ENCODE results near the gene SH3BP5L.
"Not testable (repeated sequence)": the region's sequence is repeated elsewhere in the genome, so short reads cannot be mapped to it uniquely, and the experiment has no call there.

Gene SH3BP5L

DNA sequence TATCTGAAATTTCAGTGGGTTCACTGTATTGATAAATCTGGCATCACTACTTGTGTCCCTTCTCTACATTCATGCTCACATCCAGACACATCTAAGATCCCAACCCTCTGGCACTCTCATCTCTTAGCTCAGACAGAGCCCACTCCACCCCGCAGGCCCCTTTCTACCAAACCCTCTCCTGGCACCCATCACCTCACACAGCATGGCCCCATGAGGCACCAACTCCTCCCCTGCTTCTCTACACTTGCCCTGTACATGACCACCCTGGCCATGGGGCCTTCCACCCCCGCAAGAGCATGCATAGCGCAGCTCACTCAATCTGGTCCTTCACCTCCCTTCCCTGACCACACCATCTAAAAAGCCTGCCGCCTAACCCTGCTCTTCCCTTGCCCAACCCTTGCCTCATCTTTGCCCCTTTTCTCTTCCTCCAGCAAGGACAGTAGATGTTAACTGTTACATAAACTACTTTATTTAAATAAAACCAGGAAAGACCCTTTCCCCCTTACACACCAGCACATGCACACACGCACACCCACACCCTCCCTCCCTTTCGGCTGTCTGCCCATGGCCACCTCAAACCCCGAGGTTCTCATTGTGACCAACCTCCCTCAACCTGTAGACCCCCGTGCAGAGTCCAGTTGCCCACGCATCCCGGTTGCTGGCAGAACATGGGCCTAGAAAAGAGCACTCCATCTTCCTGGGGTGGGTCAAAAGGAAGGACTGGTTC lies 15.6 kb downstream of the SH3BP5L start:
- no peak for DNase-seq (ENCODE audit: low spot score)

DNA sequence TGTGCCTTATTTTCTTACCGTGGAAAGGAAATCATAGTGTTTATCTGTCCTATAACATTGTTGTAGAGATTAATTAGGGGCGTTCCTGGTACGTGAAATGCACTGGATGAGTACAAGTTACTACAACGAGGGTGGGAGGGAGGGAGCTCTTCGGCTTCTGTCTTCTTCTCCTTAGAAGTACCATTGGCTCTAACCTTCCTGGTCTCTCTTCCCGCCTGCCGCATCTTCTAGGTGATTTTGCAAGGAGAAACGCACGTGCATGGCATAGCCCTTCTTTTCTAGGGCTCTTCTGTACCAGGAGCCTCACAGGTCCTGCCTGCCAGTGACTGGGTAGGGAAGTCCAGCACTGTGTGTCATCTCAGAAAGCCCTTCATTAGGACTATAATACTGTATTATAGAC lies 16.8 kb downstream of the SH3BP5L start:
- DNase-seq (ENCODE audit: low spot score), result no peak

DNA sequence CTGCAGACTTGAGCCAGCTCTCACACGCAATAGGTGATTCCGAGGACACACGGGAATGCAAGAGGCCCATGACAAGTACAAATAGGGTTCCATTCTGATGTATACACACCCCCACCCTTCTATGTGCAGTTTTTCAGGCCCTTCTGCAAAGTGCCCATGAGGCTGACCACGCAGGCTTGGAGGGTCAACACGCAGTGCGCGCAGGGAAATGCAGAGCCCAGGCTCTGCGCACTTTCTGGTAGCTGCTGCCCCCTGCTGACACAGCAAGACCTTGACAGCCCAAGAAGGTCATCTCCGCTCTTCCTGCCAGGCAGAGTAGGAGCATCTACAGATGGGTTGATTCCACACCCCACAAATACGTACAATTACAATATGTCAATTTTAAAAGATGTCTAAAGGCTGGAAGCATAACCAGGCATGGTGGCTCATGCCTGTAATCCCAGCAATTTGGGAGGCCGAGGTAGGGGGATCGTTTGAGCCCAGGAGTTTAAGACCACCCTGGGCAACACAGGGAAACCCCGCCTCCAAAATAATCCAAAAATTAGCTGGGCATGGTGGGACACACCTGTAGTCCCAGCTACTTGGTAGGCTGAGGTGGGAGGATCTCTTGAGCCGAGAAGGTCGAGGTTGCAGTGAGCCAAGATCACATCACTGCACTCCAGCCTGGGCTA lies 18.5 kb downstream of the SH3BP5L start:
- peak; percentile 46 for DNase-seq (ENCODE audit: low spot score)

DNA sequence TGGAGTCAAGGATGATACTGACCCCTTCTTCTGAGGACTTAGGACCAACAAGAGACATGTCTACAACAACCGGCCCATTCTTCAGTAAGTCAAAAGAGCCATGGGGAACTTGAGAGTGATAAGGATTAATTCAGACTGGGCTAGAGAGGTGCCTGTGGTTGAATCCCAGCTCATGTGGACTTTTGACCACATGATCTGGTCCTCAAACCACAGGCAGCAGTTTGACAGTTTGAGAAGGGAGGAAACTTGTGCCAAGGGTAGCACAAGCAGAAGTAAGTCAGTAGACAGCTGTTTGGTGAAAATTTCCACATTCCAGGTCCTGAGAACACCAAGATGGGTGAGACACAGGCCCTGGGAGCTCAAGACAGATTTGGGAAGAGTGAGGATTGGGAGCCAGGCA lies 19.8 kb downstream of the SH3BP5L start:
- no peak for DNase-seq (ENCODE audit: low spot score)

DNA sequence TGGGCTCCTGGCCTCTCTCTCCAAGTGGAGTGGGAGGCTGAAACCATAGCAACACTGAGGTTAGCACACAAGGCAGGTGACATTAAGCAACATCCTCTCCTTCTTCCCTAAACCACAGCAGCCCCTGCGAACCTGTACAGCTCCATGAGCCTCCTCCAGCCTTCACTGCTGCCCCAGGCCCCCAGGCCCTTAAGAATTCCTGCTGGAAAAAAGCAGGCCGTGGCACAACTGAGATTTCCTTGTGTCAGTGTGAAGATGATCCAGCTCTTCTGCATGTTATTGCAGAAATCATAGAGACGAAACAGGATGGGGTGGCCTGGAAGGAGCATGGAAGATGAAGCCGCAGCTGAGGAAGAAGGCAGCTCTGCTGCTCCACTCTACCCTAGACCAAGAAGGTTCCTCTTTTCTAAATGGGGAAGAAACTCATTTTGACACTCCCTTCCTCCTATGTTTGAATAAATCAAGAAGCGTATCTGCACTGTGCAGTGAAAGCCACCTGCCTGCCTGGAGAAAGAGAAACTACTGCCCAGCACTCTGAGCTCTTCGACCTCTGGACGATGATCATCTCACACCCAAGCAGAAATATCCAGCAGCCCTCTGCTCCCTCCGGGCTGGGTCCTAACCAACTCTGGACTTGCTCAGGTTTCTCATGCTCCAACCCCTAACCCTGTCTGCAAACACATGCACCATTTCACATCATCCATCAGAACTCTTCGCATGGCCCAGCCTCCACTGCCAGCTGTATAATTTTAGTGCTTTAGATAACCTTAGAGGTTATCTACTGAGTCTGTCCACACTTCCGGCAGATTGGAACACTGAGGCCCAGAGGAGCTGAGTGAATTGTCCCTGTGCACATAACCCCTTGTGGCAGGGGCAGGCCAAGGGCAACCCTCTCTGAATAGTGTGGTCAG lies 20.7 kb downstream of the SH3BP5L start:
- DNase-seq (ENCODE audit: low spot score), result no peak

DNA sequence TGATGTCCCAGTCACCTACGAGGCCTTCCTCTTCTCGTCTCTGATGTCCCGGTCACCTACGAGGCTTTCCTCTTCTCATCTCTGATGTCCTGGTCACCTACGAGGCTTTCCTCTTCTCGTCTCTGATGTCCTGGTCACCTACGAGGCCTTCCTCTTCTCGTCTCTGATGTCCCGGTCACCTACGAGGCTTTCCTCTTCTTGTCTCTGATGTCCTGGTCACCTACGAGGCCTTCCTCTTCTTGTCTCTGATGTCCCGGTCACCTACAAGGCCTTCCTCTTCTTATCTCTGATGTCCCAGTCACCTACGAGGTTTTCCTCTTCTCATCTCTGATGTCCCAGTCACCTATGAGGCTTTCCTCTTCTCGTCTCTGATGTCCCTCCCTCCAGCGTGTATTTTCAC lies 22.2 kb downstream of the SH3BP5L start:
- DNase-seq (ENCODE audit: low spot score), result not testable (repeated sequence)

DNA sequence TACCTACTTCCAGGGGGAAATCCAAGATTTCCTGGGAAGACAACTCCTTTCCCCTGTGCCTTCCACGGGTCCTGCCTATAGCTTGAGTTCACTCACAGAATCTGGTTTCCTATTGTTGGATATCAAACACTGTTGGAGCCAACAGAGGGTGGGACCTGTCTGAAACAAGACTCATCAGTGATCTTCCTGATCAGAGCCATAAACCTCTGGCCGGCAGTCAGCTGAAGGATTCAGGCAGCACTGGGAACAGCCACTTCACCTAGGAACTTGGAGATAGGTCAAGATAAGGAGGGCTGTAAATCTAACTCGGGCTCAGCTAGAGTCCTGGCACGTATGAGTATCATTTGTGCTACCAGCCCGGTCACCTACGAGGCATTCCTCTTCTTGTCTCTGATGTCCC lies 23.3 kb downstream of the SH3BP5L start:
- DNase-seq (ENCODE audit: low spot score), result no peak

DNA sequence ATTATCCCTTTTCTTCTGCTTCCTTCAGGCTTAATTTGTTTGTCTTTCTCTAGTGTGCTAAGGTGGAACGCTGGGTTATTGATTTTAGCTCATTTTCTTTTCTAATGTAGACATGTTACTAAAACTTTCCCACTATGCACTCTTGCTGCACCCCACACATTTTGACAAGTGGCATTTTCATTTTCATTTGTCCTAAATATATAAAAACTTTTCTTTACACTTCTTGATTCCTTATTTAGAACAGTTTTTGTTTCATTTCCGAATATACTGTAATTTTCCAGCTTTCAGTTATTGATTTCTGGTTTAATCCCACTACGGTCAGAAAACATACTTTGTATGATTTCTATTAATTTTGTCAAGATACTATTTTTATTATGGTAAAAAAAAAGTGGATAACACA lies 25.3 kb downstream of the SH3BP5L start:
- no peak for DNase-seq (ENCODE audit: low spot score)

DNA sequence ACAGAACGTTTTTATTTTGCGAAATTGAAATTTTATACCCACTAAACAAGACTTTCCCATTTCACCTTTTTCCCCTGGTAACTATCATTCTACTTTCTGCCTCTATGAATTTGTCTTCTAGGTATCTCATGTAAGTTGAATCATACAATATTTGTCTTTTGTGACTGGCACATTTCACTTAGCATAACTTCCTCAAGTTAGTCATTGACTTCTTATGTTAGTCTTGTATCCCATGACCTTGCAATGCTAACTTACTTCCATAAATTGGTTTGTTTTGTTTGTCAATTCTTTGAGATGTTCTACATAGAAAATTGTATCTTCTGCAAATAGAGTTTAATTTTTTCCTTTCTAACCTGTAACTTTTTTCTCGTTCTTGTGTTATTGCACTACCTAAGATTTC lies 26.9 kb downstream of the SH3BP5L start:
- DNase-seq (ENCODE audit: low spot score), result no peak

DNA sequence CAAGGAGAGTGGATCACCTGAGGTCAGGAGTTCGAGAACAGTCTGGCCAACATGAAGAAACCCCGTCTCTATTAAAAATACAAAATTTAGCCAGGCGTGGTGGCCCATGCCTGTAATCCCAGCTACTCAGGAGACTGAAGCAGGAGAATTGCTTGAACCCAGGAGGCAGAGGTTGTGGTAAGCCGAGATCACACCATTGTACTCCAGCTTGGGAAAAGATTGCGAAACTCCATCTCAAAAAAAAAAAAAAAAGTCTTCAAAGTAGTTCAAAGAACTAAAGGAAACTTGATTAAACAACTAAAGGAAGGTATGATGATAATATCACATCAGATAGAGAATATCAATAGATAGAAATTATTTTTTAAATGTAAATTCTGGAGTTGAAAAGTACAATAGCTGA lies 31.1 kb downstream of the SH3BP5L start:
- not testable (repeated sequence) for DNase-seq (ENCODE audit: low spot score)

DNA sequence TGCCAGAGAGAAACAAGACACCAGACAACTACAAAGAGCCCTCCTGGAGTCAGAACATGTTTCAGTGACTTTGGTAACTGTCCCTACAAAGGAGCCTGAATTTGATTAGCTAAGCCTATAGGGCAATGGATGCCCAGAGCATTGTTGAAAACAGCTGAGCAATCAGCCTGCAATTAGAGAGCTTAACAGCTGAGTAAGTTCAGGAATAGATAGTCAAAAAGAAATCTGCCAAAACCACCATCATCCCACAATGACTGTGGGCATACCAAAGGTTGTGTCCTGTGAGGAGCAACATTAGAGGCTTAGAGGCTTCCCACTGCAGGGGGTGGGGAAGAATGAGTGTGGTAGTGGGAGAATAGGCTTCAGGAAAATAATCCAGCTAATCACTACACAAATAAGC lies 32.1 kb downstream of the SH3BP5L start:
- DNase-seq (ENCODE audit: low spot score), result no peak

DNA sequence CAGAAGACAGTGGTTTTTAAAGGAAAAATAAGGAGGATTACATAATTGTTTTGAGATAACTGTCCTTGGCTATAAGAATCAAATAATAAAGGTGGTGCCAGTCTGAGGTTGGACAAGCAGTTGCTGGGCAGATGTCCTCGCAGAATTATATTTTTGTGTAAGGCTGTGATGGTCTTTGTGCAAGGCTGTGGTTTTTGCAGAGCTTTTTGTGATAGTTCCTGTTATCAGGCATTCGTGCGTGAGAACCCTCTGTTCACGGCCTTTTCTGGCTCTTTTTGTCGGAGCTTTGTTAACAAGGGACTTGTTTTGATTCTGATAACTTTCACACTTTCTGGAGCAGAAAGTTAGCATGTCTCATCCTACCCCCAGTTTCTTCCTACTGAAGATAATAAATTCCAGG lies 33.4 kb downstream of the SH3BP5L start:
- DNase-seq (ENCODE audit: low spot score), result no peak

DNA sequence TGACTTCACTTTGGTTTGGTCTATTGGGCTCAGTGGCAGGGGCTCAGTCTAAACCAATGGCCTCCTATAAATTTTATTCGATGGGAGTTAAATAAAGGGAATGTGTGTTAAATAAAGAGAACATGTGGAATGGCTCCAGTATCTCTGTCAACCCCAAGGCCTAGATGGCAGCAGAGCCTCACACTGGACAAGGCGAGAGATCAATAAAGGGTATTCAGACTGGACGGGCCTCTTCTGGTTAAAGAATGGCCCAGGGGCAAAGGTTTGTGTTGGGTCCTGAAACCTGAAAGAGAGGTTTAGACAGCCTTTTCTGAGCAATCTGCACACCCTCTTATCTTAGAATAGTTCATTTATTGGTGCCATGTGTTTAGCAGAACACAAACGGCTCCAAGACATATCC lies 34.7 kb downstream of the SH3BP5L start:
- no peak for DNase-seq (ENCODE audit: low spot score)

DNA sequence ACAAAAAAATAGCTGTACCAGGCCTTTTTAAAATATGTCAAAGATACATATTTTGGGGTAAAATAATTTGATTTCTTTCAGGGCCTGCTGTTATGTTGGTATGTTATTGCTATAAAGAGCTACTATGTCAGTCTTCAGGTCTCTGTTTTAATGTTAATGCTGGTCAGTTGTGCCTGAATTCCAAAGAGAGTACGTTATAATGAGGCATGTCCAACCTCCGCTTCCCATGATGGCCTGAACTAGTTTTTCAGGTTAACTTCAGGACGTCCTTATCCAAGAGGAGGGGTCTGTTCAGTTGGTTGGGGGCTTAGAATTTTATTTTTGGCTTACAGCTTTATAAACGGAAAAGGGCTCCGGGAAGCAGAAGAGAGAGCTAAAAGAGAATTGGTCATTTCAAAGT lies 35.3 kb downstream of the SH3BP5L start:
- DNase-seq (ENCODE audit: low spot score), result no peak

DNA sequence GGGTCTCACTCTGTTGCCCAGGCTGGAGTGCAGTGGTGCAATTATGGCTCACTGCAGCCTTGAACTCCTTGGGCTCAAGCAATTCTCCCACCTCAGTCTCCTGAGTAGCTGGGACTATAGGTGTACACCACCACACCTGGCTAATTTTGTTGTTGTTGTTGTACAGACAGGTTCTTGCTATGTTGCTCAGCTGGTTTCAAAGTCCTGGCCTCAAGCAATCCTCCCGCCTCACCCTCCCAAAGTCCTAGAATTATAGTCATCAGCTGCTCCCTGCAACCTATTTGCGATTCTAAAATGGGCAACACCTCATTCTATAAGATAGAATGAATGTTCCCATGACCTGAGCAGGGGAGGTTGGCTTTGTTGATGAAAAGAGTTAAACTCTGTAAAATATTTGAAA lies 36.4 kb downstream of the SH3BP5L start:
- not testable (repeated sequence) for DNase-seq (ENCODE audit: low spot score)

DNA sequence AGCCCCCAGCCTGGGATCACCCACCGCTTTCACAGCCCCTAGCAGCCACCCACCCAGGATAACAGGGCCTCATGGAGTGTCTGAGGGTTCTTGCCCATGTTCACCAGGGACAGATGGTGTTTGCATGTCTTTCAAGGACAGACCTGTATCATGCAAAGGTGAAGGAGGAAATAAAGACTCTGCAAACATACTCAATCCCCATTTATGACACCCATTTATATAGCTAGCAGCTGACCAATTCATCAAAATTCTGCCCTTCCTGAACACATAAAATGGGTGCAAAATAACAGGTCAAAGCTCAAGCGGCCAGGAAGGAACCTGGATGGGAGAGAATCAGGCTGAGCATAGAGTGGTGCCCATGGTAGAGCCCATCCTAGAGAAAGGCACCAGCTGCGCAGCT lies 37.4 kb downstream of the SH3BP5L start:
- no peak for DNase-seq (ENCODE audit: low spot score)

DNA sequence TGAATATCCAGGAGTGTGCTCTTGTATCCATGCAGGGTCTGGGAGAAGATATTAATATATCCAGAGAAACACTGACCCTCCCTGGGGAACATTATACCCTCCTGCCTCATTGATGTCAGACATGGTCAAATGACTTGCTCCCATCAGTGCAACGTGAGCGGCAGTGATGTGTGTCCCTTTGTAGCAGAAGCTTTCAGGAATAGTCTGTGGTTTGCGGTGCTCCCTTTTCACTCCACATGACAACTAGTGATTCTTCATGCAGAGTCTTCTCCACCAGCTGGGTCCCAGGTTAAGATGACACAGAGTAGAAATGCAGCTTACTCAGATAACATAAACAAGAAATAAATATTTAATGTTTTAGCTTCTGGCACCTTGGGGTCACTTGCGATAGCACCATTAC lies 38.3 kb downstream of the SH3BP5L start:
- no peak for DNase-seq (ENCODE audit: low spot score)

DNA sequence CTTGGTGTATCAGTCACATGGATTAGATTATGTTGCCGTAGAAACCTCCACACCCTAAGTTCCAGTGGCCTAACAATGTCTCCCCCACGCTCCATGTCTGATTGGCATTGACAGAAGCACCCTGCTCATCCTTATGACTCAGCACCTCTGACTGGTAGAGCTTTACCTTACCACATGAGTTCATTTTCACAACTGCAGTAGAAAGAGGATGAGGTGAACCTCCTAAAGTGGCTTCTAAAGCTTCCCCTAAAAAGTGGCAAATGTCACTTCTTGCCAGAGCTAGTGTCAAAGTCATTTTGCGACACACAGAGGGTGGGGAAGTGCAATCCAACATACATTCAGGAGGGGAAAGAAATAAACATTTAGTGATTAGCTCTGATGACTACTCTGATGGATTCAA lies 39.6 kb downstream of the SH3BP5L start:
- DNase-seq (ENCODE audit: low spot score), result no peak

DNA sequence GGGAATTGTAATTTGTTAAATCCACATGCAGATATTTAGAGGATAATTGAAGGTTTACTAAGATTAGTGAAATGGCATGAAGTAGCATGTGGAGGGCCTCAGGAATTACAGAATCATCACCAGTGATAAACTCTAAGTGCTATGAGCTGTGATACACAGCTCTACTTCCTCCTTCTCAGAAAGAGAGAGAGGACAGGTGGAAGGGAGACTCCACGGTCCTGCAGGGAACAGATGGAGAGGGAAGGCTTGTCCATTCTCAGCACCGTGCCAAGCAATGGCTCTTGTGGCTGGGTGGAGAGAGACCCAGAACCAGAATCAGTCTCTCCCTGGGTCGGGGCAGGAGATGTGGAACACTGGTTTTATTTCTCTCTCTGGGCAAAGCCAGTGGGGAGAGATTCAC lies 42.3 kb downstream of the SH3BP5L start:
- DNase-seq (ENCODE audit: low spot score), result no peak

DNA sequence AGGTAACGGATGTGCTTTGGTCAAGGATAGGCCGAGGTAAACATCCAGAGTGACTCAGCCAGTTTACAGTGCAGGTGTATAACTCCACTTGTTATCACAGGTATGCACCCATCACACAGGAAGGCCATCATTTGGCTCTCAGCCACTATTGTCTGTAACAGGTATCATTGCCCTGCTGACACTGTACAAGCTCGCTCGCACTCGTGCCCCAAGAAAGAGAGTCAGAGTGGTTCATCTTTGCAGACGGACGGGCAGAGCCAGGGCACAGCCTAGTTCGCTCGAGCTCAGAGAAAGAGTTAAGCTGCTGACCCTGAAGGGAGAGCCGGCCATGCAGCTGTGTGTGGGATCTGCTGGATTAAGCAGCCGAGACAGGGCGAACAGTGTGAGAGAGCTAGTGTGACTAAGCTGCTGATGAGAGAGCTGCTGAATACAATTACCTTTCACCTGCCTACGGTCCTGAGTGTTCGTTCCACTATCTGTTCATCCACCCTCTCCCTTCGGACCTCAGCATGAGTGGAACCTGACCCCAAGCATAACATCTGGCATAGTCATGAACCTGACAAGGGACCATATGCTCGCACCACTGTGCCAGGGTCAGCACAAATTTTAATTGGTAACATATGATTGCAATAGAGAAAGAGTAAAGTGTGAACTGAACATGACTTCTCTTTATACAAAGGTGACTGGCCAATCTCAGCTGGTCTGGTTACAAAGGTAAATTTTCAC lies 43.1 kb downstream of the SH3BP5L start:
- no peak for DNase-seq (ENCODE audit: low spot score)

DNA sequence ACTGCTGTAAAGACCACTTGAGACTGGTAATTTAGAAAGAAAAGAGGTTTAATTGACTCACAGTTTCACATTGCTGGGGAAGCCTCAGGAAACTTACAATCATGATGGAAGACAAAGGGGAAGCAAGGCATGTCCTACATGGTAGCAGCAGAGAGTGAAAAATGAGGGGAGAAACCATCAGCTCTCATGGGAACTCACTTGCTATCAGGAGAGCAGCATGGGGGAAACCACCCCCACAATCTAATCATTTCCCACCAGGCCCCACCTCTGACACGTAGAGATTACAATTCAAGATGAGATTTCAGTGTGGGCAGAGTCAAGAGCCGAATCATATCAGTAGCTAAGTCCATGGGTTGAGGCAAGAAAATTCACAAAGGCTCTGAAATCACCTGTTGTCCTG lies 46.4 kb downstream of the SH3BP5L start:
- no peak for DNase-seq (ENCODE audit: low spot score)

DNA sequence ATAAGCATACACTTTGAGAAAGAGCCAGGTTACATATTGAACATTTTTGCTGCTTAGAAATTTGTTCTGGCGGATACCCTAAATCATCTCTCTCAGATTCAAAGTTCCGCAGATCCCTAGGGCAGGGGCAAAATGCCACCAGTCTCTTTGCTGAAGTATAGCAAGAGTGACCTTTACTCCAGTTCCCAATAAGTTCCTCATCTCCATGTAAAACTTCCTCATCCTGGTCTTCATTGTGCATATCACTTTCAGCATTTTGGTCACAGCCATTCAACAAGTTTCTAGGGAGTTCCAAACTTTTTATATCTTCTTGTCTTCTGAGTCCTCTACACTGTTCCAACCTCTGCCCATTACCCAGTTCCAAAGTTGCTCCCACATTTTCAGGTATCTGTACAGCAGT lies 46.8 kb downstream of the SH3BP5L start:
- no peak for DNase-seq (ENCODE audit: low spot score)

Measured in LoVo (cell line).